HG03378 (cell line): ENCODE data around the gene RIPOR3.
"Not testable (repeated sequence)": the region's sequence is repeated elsewhere in the genome, so short reads cannot be mapped to it uniquely, and the experiment has no call there.

Experiments
- ATAC-seq: cut with Tn5 transposase; IDR thresholded peaks from one replicate; pipeline ENCODE4 v1.9.1; 2021; ENCODE audit warnings: mild to moderate bottlenecking, moderate library complexity; ENCODE audit not compliant: unreplicated experiment

Gene RIPOR3

DNA sequence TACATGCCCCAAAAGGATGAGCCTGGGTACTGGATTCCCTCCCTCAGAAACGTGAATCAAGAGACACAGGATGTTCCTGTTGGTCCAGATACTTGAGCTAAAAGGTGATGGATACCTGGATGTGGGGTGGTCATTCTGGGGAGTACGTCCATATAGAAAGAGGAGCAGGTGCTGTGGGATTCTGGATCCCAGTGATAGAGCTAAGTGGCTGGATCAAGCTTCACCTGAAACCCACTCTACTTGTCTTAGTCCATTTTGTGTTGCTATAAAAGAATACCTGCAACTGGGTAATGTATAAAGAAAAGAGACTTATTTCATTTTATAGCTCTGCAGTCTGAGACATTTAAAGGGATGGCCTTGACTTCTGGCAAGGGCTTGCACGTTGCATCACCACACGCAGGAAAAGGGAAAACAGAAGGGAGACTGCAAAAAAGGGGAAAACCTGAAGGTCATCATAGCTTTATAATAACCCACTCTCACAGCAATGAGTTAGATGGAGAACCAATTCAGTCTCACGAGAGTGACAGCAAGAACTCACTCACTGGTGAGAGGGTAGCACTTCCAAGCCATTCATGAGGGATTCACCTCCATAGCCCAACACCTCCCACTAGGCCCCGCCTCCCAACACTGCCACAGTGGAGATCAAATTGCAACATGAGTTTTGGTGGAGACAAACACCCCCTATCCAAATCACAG, 31.2 kb downstream of the RIPOR3 start:
- ATAC-seq, result no peak

DNA sequence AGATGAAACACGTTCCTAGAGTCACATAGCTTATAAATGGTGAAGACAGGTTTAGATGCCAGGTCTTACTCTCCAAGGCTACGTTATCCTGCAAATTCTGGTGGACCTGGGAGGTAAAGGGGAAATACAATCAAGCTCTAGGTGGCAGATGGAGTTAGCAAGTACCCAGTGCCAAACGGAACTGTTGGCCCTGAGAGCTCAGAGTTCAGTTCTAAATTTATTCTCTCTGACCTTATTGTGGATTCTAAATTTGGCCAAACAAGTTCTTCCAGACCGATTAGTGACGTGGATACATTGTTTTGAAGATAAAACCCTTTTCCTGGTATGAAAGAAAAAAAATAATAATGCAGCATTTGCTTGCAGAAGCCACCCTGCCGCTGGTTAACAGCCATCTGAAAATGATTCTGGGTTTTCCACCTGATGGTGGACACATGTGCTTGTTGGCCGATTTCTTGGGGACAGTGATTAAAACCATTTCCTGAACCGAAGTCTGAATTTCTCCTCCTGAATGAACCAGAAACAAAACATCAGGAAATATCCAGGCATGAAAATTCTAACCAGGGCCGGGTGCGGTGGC, 32.5 kb downstream of the RIPOR3 start:
- ATAC-seq, result no peak

DNA sequence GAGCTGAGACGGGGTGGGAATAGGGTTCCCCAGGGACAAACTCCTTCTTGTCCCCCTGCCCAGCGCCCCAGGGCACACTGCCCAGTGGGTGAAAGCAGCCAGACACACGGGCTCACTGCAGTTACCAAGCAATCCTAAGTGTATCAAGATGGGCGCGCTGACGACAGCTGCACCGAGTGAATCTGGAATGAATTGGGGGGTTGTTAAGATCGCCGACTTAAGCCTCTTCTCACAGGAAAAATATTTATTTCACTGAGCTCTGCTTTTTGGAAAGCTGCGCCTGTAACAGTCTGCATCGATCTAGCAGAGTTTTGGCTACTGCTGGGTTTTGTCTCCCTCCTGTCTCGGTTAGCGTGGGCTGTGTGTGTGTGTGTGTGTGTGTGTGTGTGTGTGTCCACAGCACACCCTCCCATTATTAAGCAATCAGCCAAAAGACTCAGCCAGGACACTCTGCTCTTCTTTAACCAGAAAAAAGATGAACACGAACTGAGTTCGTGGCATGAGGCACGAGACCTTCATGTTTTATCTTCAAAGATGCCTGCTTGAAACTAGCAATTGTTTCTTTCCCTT, 35.9 kb downstream of the RIPOR3 start:
- ATAC-seq, result no peak

DNA sequence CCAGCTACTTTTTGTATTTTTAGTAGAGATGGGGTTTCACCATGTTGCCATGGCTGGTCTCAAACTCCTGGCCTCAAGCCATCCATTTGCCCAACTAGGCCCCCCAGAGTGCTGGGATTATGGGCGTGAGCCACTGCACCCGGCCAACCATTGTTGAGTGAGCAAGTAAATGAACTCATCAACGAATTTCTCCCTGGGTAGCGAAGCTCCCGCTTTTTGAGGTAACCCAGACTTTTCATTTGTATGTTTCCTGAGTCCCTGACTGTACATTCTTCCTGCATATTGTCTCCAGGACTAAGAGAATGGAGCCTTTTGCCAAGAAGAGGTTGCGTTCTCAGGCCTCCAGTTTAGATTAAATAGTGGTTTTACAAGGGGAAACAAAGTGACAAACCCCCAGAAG, 36.4 kb downstream of the RIPOR3 start:
- ATAC-seq, result no peak

DNA sequence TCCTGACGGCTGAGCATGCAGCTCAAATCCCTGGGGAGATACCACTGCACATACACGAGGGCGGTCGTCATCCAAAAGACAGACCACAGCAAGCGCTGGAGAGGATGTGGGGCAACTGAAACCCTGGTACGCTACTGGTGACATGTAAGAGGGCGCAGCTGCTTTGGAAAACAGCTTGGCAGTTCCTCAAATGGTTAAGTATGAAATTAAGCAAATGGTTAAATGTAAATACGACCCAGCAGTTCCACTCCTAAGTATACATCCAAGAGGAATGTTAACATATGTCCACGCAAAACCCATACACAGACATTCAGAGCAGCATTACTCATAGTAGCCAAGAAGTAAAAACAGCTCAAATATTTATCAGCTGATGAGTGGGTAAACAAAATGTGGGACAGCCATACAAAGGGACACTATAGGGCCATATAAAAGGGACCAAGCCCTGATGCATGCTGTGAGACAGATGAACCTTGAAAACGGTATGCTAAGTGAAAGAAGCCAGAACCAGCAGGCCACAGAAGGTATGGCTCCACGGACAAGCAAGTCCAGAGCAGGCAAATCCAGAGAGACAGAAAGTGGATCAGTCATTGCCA, 38.5 kb downstream of the RIPOR3 start:
- ATAC-seq, result no peak

DNA sequence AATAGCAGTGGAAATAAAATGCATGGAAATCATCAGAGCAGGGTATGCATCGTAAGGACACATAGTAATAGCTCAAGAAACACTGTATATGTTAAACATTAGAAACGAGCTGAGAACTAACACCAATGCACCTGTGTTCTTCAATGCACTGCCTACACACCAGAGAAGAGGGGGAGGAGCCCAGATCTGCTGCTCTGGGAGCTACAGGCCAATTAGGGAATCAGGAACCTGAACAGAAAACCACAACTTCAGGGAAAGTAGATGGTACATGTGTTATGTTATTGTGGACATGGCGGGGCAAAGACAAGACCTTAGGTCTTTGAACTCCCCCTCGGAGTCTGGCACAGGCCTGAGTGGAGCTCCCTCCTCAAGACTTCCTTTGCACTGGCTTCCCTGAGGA, 39.7 kb downstream of the RIPOR3 start:
- no peak for ATAC-seq

DNA sequence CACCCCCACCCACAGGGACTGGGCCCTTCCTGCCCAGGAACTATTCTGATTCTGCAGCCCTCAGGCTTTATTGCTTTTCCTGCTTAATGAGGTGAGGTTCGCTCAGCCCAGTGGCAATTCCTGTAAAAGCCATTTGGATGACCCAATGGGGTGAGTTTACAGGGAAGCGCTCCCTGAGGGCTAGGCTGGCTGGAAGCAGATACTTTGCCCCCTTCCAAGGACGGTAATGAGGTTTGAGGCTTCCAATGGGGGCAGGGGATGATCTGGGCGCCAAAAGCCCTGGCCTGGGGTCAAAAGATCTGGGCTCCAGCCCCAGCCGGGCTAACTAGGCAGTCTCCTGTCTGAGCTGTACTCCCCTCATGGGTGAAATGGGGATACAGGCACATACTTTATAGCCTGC, 41.8 kb downstream of the RIPOR3 start:
- ATAC-seq, result no peak

DNA sequence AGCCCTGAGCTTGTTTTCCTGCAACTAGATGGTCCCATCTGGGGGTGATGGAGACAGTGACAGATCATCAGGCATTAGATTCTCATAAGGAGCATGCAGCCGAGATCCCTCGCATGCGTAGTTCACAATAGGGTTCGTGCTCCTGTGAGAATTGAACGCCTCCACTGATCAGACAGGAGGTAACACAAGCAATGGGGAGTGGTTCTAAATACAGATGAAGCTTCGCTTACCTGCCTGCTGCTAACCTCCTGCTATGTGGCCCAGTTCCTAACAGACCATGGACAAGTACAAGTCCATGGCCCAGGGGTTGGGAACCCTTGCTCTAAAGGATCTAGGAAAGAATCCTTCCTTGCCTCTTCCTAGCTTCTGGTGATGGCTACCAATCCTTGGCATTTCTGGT, 42.7 kb downstream of the RIPOR3 start:
- no peak for ATAC-seq

DNA sequence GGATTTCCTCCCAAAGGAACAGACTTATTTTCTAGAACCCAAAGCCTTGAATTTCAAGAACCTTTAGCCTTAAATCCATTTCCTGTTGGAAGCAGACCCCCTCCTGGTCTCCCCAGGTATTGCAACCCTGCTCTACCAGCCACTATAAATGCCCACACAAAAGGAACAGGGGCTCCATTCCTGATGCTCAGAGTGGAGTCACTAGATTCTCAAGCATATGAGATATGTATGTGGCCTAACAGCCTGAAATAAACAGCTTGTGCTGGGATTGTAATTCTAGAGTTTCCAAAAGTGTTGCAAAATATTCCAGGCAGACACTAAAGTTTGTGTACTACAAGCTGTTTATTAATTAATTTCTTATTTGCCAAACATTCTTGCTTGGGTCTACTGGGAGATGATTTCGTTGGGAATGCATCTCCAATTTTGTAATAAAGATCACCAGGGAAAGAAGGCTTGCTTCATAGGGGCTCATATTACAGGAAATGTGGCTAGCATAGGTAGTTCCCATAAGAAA, 44.8 kb downstream of the RIPOR3 start:
- no peak for ATAC-seq

DNA sequence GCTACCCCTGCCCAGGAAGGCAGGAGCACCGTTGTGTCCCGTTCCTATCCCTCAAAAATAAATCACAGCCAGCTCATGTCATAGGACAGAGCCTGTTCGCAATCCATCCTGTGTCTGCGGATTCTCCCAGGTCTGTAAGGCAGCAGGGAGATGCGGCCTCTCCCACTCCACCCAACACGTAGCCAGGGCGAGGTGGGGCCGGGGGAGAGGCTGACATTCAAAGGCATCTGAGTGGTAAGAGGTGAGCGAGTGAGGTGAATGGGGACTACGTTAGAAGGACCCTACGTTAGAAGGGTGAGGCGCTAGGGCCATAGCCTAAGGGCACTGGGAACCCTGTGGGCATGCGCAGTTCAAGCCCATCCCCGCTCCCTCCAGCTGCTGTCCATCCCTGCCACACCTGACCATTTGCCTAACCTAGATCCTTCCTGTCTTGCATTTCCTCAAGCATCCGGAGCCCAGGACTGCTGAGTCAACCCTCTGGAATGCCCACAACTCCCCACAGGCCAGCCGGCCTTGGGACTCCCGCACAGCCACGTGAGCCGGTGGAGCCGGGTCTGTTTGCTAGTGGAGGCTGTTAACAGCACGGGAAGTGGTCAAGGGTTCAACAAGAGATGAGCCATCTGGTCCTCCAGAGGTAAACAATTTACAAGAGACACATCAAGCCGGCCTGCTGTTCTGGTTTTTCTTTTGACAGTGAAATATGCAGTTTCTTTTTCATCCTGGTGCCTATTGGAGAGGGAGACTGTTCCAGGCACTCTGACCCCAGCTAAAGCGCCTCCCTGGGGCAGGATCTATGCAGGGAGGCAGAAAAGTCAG, 45.9 kb downstream of the RIPOR3 start:
- no peak for ATAC-seq

DNA sequence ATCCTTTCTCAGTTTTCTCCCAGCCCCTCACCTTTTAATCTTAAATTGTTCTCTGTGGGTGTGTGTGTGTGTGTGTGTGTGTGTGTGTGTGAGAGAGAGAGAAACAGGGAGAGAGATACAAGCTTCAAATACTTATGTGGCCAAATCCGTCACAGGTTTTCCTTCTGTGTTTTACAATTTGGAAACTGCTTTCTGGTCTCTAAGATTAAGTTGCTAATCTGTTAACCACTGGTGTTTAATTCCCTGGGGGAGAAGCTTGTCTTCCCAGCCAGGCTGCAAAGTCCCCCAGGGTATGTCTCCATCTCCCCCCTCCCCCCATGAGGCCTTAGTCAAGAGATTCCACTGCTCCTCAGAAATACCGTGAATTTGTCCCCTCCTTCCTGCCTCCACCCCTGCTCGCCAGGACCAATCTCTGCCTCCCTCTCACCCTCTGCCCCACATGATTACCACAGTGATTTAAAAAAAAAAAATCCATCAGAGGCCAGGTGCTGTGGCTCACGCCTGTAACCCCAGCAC, 49.0 kb downstream of the RIPOR3 start:
- ATAC-seq, result no peak

DNA sequence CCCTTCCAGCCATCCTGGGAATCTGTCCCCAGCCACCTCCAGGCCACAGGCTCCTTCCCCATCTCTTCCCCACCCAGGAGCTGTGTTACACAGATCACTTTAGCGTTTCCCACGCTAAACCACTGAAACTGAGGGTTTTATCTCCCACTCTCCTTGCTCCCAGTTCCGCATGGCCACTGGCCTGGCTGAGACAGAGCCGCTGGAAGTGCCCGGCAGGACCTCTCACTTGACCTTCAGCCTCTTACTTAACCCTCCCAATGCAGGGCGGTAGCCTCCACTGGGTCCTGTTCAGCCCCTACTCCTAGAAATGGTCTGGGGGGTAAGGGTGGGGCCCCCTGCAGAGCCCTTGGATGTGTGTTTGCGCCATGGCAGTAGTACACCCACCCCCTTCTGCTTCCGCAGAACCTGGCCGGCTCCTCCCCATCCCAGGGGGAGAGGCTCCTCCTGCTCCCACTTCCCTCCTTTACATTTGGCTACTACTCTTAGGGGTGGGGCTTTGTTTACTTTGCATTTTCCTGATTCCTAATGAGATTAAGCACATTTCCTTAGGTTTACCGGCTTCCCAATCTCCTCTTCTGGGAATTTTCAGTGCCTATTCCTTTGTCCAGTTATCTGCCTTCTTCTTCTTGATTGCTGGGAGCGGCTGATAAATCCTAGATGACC, 49.6 kb downstream of the RIPOR3 start:
- not testable (repeated sequence) for ATAC-seq

DNA sequence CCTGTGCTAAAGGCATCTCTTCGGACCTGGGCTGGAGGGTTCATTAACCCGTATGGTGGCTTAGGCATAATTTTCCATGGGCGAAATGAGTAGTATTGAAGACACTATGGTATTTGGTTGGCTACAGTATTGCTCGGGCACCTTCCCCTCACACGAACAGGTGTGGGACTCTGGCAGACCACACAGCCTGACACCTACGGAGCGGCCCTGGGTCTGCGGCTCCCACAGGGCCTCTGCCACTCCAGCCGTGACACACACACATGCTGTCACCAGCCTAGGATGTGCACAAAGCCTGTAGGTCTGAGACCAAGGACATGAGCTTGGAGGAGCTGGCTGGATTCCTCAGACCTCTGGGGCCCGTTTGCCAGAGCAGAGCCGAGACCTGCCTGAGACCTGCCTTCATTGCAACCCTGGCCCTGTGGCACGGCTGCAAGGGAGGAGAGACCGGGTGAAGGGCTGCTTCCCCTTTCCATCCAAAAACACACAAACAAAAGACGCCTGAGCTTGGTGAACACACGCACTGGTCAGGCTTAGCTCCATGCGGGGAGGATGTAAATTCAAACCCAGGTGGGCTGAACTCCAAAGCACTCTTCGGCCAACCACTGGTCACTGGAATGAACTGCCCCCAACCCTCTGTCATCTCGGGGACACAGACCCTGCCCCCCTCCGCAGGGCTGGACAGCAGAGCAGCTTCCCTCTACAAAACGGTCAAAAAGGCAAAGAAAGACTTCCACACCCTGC, 51.2 kb downstream of the RIPOR3 start:
- not testable (repeated sequence) for ATAC-seq

DNA sequence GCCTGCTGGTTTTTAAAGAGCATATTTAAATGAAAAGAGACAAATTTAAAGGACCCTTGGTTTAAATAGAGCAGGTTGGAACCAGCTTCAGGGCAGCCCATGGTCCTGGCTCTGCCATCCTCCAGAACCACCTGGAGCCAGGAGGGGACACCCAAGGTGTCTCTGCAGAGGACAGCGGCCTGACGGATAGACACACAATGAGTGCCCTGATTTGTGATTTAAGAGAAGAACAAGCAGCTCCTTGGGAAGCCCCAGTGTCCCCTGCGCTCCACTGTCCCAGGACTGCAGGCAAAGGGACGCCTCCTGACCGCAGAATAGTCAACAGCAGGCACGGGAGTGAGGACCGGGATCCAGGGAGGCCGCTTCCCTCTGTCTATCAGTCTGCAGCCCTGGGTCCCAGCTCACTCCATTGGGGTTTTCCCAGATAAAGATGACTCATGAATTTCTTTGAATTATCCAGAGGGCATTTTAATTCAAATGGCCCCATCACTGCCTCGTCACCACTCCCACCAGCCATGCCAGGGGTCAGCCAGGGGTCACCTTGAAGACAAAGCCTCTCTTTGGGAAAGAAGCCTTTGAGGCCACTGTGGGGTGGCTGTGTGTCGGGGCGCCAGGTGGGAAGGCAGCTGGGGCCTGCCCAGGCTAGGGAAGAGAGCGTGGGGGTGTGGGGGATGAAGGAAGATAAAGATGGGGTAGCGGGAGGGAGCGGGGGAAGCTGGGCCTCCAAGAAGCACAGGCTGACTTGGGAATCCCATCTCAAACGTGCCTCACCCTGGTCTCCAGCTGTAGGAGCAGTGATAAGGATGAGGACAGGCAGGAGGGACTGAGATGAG, 53.1 kb downstream of the RIPOR3 start:
- ATAC-seq, result not testable (repeated sequence)

DNA sequence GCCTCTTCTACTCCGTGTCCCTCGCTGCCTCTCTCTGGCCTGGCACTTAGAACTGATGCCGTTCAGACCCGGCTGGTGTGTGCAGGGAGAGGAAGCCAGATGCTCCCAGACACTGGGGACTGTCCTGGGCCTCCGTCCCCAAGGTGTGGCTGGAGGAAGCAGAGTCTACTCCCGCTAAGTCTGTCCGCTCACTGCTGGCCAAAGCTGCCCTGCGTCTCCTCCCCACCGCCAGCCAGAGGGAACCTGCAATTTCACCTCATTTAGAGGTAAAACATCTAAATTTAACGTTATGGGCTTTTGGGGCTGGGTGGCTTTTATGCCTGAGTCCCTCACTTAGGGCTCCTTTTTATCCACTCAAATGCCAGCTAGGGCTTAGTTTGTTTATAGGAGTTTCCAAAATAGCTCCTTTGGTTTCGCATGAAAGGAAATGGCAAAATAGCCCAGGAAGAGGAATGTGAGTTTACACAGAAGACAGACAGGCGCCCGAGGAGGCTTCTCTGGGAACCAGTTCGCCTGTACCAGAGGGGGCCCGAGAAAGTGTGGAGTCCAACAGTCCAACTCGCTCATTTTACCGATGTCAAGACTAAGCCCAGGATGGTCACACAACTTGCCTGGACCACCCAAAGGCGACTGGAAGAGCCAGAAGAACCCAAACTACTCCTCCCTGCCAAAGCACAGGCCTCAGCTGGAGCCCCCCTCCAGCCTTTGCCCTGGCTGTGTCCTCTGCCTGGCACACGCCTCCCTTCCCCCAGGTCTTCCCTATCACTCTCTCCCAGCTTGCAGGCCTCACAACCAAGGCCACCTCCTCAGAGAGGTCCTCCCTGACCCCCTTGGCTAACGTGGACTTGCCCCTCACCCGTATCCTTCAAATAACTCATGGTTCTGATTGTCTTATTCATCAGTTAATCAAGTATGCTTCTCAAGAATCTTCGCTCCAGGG, 54.5 kb downstream of the RIPOR3 start:
- no peak for ATAC-seq

DNA sequence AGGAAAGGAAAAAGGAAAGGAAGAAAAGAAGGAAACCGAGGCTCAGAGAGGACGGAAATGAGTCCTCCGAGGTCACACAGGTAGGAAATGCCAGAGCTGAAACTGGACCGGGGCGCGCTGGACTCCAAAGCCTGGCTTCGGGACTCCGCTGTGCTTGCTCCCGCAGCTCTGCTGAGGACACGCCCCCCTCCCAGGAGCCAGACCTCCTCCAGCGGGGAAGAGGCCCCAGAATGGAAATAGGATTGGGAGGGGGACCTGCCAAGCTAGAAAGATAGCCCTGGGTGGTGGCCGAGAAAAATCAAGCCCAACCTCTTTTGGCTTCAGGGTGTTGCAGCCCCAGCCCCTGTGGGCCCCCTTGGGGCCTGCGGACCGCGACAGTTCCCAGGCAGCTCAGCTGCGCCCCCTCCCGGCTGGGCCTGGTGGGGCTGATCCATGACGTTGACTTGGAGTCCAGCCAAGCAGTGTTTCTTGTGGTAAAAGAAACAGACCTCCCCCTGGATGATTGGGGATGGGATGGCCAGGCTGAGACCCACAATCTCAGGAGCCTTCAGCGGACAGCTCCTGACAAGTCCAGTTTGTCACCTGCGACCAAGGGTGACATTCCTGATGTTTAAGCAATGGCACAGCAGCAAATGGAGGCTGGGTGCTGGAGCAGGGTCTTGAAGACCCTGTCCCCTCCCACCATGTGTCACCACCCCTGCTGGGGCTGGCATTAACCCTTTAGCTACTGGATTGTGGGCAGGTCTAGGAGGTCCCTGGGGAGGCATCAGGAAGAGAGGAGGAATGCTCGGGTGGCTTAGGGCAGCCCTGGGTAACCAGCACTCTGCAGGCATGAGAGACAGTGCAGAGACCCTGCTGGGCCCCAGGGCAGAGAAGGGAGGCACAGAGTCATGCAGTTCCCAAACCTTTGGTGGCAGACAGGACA, 55.4 kb downstream of the RIPOR3 start:
- ATAC-seq, result no peak
